Keratinocyte (primary cell): ENCODE results near the gene DIAPH1.

Experiments used
- EZH2 ChIP-seq: IDR thresholded peaks from one replicate; pipeline ENCODE4 v1.6.1; 2012; ENCODE audit warnings: inconsistent platforms, mild to moderate bottlenecking, low read length, moderate library complexity
- TF ChIP-seq, protein P1 (sequence below), 3 experiments: IDR thresholded peaks in 1 of 3; conservative IDR thresholded peaks in 1 of 3; optimal IDR thresholded peaks in 1 of 3; 2 replicates in 2 of 3; 3 replicates in 1 of 3; pipeline versions ENCODE3 to v1.5.1; 2011; ENCODE audit warnings: low read length in 3 of 3, mild to moderate bottlenecking in 3 of 3, moderate library complexity in 2 of 3, control low read depth in 1 of 3, inconsistent platforms in 1 of 3; ENCODE audit not compliant: insufficient read depth in 2 of 3; ENCODE audit errors: extremely low read depth in 1 of 3

DNA sequence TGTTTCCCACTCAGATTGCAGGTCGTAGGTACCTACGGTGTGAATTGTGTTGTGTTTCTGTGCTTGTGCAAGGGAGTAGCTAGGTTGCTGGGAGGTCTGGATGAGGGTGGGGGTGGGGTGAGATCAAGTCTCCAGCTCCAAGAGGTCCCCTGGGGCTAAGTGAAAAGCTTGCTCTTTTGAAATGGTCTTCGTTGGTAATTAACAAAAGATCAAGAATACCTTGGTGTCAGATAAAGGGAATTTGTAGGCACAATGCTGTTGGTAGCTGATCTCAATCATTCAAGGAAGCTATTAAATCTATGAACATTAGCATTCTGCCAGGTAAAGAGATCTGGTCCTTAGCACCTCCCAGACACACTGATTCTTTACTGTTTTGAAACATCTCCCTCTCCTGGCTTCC, 134.9 kb downstream of the DIAPH1 start:
- TF ChIP-seq, protein P1, sequence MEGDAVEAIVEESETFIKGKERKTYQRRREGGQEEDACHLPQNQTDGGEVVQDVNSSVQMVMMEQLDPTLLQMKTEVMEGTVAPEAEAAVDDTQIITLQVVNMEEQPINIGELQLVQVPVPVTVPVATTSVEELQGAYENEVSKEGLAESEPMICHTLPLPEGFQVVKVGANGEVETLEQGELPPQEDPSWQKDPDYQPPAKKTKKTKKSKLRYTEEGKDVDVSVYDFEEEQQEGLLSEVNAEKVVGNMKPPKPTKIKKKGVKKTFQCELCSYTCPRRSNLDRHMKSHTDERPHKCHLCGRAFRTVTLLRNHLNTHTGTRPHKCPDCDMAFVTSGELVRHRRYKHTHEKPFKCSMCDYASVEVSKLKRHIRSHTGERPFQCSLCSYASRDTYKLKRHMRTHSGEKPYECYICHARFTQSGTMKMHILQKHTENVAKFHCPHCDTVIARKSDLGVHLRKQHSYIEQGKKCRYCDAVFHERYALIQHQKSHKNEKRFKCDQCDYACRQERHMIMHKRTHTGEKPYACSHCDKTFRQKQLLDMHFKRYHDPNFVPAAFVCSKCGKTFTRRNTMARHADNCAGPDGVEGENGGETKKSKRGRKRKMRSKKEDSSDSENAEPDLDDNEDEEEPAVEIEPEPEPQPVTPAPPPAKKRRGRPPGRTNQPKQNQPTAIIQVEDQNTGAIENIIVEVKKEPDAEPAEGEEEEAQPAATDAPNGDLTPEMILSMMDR (optimal IDR thresholded peaks at IDR 0.05 in 1 of 3, IDR thresholded peaks at IDR 0.05 in 1 of 3, conservative IDR thresholded peaks at IDR 0.05 in 1 of 3; ENCODE audit: extremely low read depth in 1 of 3, insufficient read depth in 2 of 3, low read length in 3 of 3): no peak
- no peak for TF ChIP-seq EZH2
